Measurements from ENCODE around the gene SPNS3.

The SPNS3 gene

DNA sequence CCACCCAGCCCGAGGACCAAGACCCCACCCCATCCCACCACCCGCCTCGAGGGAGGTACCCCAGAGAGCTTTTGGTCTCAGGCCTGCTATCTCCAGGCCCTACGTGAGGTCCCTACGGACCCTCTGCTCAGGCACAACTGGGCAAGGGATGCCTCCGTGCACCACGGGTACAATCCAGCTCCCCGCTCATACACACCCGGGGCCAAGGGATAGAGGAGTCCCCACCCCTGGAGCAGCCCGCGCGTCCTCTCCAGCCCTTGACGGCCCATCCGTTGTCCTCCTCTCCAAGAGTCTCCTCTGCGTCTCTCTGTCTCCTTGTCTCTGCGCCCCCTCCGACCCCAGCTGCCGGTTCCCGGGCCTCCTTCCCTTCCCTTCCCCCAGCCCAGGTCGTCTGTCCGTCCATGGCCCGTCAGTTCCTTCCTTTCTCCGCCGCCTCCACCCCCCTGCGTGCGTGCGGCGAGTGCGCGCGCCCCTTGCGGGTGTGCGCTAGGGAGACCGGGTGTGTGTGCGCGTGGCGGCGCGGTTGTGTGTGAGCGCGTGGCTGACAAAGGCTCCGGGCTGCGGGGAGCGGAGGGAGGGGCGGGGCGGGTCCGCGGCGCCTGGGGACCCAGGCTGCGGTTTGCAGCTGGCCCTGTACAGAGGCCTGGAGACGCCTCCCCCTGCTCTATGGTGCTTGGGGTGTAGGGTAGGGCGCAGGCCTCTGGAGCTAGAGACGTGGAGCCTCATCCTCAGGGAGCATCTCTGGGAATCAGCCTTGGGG is 65.9 kb downstream of the SPNS3 start (continued):
- TF ChIP-seq ZNF777 (tag by site-specific recombination; IDR thresholded peaks at IDR 0.05; ENCODE audit: borderline replicate concordance) (peak; percentile 89), GLIS2 (tag by site-specific recombination; IDR thresholded peaks at IDR 0.05) (peak; percentile 76), ZEB2 (tag by site-specific recombination; IDR thresholded peaks at IDR 0.05) (no peak), SETDB1 (IDR thresholded peaks at IDR 0.05; ENCODE audit: insufficient read length, low read length) (no peak), ZIC2 (tag by site-specific recombination; IDR thresholded peaks at IDR 0.05) (peak; percentile 50; the same call in 1 of the 2 replicates), ZNF394 (tag by site-specific recombination; IDR thresholded peaks at IDR 0.05; ENCODE audit: borderline replicate concordance) (no peak), KLF16 (tag by site-specific recombination; IDR thresholded peaks at IDR 0.05) (peak; percentile 15; the same call in 1 of the 2 replicates), SP2 (tag by site-specific recombination; IDR thresholded peaks at IDR 0.05) (0 out of 2 replicates have a peak, but pooled peaks have one; percentile 2), ZNF596 (tag by site-specific recombination; IDR thresholded peaks at IDR 0.05) (no peak), ZNF114 (tag by site-specific recombination; IDR thresholded peaks at IDR 0.05) (no peak), ZNF121 (tag by site-specific recombination; IDR thresholded peaks at IDR 0.05) (no peak), OSR2 (tag by site-specific recombination; IDR thresholded peaks at IDR 0.05) (no peak), ZNF155 (tag by site-specific recombination; IDR thresholded peaks at IDR 0.05) (no peak)
- TF ChIP-seq, protein P1, sequence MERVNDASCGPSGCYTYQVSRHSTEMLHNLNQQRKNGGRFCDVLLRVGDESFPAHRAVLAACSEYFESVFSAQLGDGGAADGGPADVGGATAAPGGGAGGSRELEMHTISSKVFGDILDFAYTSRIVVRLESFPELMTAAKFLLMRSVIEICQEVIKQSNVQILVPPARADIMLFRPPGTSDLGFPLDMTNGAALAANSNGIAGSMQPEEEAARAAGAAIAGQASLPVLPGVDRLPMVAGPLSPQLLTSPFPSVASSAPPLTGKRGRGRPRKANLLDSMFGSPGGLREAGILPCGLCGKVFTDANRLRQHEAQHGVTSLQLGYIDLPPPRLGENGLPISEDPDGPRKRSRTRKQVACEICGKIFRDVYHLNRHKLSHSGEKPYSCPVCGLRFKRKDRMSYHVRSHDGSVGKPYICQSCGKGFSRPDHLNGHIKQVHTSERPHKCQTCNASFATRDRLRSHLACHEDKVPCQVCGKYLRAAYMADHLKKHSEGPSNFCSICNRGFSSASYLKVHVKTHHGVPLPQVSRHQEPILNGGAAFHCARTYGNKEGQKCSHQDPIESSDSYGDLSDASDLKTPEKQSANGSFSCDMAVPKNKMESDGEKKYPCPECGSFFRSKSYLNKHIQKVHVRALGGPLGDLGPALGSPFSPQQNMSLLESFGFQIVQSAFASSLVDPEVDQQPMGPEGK (tag by site-specific recombination; IDR thresholded peaks at IDR 0.05), result peak; percentile 45; the same call in 1 of the 2 replicates
- TF ChIP-seq, protein P2, sequence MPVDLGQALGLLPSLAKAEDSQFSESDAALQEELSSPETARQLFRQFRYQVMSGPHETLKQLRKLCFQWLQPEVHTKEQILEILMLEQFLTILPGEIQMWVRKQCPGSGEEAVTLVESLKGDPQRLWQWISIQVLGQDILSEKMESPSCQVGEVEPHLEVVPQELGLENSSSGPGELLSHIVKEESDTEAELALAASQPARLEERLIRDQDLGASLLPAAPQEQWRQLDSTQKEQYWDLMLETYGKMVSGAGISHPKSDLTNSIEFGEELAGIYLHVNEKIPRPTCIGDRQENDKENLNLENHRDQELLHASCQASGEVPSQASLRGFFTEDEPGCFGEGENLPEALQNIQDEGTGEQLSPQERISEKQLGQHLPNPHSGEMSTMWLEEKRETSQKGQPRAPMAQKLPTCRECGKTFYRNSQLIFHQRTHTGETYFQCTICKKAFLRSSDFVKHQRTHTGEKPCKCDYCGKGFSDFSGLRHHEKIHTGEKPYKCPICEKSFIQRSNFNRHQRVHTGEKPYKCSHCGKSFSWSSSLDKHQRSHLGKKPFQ (tag by site-specific recombination; IDR thresholded peaks at IDR 0.05), result no peak
- TF ChIP-seq, protein P3, sequence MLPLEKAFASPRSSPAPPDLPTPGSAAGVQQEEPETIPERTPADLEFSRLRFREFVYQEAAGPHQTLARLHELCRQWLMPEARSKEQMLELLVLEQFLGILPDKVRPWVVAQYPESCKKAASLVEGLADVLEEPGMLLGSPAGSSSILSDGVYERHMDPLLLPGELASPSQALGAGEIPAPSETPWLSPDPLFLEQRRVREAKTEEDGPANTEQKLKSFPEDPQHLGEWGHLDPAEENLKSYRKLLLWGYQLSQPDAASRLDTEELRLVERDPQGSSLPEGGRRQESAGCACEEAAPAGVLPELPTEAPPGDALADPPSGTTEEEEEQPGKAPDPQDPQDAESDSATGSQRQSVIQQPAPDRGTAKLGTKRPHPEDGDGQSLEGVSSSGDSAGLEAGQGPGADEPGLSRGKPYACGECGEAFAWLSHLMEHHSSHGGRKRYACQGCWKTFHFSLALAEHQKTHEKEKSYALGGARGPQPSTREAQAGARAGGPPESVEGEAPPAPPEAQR (tag by site-specific recombination; IDR thresholded peaks at IDR 0.05), result no peak
- TF ChIP-seq, protein P4, sequence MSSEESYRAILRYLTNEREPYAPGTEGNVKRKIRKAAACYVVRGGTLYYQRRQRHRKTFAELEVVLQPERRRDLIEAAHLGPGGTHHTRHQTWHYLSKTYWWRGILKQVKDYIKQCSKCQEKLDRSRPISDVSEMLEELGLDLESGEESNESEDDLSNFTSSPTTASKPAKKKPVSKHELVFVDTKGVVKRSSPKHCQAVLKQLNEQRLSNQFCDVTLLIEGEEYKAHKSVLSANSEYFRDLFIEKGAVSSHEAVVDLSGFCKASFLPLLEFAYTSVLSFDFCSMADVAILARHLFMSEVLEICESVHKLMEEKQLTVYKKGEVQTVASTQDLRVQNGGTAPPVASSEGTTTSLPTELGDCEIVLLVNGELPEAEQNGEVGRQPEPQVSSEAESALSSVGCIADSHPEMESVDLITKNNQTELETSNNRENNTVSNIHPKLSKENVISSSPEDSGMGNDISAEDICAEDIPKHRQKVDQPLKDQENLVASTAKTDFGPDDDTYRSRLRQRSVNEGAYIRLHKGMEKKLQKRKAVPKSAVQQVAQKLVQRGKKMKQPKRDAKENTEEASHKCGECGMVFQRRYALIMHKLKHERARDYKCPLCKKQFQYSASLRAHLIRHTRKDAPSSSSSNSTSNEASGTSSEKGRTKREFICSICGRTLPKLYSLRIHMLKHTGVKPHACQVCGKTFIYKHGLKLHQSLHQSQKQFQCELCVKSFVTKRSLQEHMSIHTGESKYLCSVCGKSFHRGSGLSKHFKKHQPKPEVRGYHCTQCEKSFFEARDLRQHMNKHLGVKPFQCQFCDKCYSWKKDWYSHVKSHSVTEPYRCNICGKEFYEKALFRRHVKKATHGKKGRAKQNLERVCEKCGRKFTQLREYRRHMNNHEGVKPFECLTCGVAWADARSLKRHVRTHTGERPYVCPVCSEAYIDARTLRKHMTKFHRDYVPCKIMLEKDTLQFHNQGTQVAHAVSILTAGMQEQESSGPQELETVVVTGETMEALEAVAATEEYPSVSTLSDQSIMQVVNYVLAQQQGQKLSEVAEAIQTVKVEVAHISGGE (tag by site-specific recombination; conservative IDR thresholded peaks at IDR 0.05; ENCODE audit: low read depth), result no peak
- TF ChIP-seq, protein P5, sequence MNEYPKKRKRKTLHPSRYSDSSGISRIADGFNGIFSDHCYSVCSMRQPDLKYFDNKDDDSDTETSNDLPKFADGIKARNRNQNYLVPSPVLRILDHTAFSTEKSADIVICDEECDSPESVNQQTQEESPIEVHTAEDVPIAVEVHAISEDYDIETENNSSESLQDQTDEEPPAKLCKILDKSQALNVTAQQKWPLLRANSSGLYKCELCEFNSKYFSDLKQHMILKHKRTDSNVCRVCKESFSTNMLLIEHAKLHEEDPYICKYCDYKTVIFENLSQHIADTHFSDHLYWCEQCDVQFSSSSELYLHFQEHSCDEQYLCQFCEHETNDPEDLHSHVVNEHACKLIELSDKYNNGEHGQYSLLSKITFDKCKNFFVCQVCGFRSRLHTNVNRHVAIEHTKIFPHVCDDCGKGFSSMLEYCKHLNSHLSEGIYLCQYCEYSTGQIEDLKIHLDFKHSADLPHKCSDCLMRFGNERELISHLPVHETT (tag by site-specific recombination; IDR thresholded peaks at IDR 0.05), result no peak
- TF ChIP-seq, protein P6, sequence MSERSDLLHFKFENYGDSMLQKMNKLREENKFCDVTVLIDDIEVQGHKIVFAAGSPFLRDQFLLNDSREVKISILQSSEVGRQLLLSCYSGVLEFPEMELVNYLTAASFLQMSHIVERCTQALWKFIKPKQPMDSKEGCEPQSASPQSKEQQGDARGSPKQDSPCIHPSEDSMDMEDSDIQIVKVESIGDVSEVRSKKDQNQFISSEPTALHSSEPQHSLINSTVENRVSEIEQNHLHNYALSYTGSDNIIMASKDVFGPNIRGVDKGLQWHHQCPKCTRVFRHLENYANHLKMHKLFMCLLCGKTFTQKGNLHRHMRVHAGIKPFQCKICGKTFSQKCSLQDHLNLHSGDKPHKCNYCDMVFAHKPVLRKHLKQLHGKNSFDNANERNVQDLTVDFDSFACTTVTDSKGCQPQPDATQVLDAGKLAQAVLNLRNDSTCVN (tag by site-specific recombination; optimal IDR thresholded peaks at IDR 0.05), result peak; percentile 85
- TF ChIP-seq, protein P7, sequence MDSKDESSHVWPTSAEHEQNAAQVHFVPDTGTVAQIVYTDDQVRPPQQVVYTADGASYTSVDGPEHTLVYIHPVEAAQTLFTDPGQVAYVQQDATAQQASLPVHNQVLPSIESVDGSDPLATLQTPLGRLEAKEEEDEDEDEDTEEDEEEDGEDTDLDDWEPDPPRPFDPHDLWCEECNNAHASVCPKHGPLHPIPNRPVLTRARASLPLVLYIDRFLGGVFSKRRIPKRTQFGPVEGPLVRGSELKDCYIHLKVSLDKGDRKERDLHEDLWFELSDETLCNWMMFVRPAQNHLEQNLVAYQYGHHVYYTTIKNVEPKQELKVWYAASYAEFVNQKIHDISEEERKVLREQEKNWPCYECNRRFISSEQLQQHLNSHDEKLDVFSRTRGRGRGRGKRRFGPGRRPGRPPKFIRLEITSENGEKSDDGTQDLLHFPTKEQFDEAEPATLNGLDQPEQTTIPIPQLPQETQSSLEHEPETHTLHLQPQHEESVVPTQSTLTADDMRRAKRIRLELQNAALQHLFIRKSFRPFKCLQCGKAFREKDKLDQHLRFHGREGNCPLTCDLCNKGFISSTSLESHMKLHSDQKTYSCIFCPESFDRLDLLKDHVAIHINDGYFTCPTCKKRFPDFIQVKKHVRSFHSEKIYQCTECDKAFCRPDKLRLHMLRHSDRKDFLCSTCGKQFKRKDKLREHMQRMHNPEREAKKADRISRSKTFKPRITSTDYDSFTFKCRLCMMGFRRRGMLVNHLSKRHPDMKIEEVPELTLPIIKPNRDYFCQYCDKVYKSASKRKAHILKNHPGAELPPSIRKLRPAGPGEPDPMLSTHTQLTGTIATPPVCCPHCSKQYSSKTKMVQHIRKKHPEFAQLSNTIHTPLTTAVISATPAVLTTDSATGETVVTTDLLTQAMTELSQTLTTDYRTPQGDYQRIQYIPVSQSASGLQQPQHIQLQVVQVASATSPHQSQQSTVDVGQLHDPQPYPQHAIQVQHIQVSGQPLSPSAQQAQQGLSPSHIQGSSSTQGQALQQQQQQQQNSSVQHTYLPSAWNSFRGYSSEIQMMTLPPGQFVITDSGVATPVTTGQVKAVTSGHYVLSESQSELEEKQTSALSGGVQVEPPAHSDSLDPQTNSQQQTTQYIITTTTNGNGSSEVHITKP (tag by site-specific recombination; IDR thresholded peaks at IDR 0.05), result peak; percentile 67; the same call in 1 of the 2 replicates
- TF ChIP-seq, protein P8, sequence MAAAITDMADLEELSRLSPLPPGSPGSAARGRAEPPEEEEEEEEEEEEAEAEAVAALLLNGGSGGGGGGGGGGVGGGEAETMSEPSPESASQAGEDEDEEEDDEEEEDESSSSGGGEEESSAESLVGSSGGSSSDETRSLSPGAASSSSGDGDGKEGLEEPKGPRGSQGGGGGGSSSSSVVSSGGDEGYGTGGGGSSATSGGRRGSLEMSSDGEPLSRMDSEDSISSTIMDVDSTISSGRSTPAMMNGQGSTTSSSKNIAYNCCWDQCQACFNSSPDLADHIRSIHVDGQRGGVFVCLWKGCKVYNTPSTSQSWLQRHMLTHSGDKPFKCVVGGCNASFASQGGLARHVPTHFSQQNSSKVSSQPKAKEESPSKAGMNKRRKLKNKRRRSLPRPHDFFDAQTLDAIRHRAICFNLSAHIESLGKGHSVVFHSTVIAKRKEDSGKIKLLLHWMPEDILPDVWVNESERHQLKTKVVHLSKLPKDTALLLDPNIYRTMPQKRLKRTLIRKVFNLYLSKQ (tag by site-specific recombination; IDR thresholded peaks at IDR 0.05; ENCODE audit: borderline replicate concordance), result no peak

All from HEK293 (cell line).